Activated naive CD4-positive, alpha-beta T cell treated with anti-CD3 and anti-CD28 coated beads, Interleukin-2, amount 50 U/mL, for 72 hours (primary cell): ENCODE measurements around the gene C20orf202. TPM values are rescaled to one million over a fixed set of nuclear protein-coding genes. Genes with fewer than 3 reads are reported as not detected.
"Not testable (repeated sequence)": the region's sequence is repeated elsewhere in the genome, so short reads cannot be mapped to it uniquely, and the experiment has no call there.

ENCODE experiments used
- ATAC-seq, 2 donors: fragments of 150-1000 bp; cut with Tn5 transposase; 2 replicates each; pipeline ENCODE4 v1.10.0; 2021; ENCODE audit warnings: mild to moderate bottlenecking in 2 of 2, moderate library complexity in 2 of 2
- DNase-seq, 2 donors: peaks; one replicate each; pipeline ENCODE4 v3.0.0; 2021 to 2022; ENCODE audit warnings: low spot score in 2 of 2
- H3K27ac Mint-ChIP-seq, 2 donors: one replicate each; pipeline ENCODE4 v1.8.0; 2022; ENCODE audit warnings: mild to moderate bottlenecking in 2 of 2, mixed read lengths in 2 of 2
- H3K36me3 Mint-ChIP-seq, 2 donors: one replicate each; pipeline ENCODE4 v1.8.0; 2022; ENCODE audit warnings: mixed read lengths in 2 of 2
- H3K9me3 Mint-ChIP-seq, 2 donors: one replicate each; pipeline ENCODE4 v1.8.0; 2022; ENCODE audit warnings: mixed read lengths in 2 of 2
- total RNA-seq, 2 donors: library from RNA; stranded (reverse); gene quantifications; one replicate each; pipeline ENCODE4 v1.2.3, GENCODE V29; 2022

C20orf202 gene
- total RNA-seq, 2 donors from 2014 or later, result 0.19 to 0.55 TPM

DNA sequence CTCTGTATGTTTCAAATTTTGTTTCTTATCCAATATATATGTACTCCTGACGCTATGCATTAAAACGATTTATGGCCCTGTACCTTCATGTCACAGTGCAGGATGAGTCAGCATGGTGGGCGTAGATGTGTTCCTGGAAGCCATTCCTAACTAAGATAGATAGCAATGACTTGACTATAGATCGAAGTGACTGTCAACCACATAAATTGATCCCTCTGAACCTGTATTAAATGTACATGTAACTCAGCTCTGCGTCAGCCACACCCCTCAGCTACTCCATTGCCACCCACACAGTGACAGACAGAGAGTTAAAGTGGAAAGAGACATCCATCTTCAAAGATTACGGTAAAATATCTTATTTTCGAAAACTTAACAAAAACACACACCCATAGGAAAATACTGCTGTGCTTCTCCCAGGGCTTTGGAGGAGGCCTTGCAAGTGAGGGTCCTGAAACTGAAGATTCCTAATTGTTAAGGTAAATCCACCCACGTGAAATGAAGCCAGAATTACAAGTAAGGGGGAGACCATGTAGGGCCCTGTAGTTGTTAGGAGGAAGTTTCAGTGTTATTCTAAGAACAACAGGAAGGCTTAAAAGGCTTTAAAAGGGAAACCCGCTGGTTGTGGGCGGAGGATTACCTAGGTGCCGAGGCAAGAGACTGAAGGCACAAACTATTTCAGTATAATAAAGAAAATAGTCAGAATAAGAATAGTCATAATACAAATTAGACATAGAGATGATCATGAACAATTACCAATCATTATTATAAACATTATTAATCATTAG is 12.3 kb downstream of the C20orf202 start:
- Mint-ChIP-seq H3K9me3 (peaks cover 0 to 8% of the 10 kb centered on the region in 2 donors), H3K36me3 (peaks cover 0 to 13% of the 10 kb centered on the region in 2 donors), H3K27ac (peak overlapping the region; percentile 63 to 93)
- ATAC-seq, result peak; percentile 80 to 92
- peak in 1 of 2 donors; percentile 66 for DNase-seq

DNA sequence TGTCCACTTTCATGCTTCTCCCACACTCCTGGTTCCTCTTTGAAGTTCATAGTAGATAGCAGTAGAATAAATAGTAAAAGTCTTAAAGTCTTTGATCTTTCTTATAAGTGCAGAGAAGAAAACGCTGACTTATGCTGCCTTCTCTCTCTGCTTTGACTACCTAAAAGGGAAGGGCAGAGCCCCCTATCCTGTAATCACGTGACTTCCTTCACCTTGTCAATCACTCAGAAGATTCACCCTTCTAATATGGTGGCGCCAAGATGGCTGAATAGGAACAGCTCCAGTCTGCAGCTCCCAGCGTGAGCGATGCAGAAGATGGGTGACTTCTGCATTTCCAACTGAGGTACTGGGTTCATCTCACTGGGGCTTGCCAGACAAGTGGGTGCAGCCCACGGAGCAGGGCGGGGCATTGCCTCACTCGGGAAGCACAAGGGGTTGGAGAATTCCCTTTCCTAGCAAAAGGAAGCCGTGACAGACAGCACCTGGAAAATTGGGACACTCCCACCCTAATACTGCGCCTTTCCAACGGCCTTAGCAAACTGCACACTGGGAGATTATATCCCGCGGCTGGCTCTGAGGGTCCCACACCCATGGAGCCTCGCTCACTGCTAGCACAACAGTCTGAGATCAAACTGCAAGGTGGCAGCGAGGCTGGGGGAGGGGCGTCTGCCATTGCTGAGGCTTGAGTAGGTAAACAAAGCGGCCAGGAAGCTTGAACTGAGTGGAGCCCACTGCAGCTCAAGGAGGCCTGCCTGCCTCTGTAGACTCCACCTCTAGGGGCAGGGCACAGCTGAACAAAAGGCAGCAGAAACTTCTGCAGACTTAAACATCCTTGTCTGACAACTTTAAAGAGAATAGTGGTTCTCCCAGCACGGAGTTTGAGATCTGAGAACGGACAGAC is 13.5 kb downstream of the C20orf202 start:
- not testable (repeated sequence) for DNase-seq, ATAC-seq, H3K9me3 Mint-ChIP-seq
- peaks cover 0 to 13% of the 10 kb centered on the region in 2 donors for H3K36me3 Mint-ChIP-seq
- H3K27ac Mint-ChIP-seq, result peak overlapping the region in 1 of 2 donors; percentile 58

DNA sequence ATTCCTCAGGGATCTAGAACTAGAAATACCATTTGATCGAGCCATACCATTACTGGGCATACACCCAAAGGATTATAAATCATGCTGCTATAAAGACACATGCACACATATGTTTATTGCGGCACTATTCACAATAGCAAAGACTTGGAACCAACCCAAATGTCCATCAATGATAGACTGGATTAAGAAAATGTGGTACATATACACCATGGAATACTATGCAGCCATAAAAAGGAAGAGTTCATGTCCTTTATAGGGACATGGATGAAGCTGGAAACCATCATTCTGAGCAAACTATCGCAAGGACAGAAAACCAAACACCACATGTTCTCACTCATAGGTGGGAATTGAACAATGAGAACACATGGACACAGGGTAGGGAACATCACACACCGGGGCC is 19.5 kb downstream of the C20orf202 start:
- not testable (repeated sequence) for DNase-seq, H3K27ac Mint-ChIP-seq, H3K36me3 Mint-ChIP-seq, ATAC-seq
- peaks cover 0 to 14% of the 10 kb centered on the region in 2 donors for H3K9me3 Mint-ChIP-seq

DNA sequence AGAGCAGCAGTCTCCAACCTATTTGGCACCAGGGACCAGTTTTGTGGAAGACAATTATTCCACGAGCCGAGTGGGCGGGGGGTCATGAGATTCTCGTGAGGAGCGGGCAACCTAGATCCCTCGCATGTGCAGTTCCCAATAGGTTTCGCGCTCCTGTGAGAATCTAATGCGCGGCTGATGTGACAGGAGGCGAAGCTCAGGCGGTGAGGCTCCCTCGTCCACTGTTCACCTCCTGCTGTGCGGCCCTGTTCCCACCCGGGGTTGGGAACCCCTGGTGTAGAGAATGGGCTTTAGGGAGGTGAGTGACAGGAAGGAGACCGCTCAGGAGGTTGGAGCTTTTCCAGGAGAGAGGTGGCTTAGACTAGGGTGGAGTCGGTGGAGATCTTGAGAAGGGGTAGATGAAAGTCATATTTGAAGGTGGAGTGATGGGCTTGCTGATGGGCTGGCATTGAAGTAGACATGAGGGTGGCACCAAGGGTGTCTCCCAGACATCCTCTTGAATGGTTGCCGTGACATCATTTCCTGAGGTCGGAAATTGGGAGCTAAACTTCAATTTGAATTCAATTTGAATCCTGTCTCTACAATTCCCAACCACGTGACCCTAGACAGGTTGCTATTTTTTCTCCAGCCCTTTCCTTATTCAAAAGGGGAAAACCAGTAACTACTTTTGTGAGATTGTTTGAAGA is 21.1 kb downstream of the C20orf202 start:
- no peak for ATAC-seq
- Mint-ChIP-seq H3K9me3 (peaks cover 0 to 10% of the 10 kb centered on the region in 2 donors), H3K36me3 (no peaks in the 10 kb centered on the region), H3K27ac (no peak overlapping the region)
- no peak for DNase-seq

DNA sequence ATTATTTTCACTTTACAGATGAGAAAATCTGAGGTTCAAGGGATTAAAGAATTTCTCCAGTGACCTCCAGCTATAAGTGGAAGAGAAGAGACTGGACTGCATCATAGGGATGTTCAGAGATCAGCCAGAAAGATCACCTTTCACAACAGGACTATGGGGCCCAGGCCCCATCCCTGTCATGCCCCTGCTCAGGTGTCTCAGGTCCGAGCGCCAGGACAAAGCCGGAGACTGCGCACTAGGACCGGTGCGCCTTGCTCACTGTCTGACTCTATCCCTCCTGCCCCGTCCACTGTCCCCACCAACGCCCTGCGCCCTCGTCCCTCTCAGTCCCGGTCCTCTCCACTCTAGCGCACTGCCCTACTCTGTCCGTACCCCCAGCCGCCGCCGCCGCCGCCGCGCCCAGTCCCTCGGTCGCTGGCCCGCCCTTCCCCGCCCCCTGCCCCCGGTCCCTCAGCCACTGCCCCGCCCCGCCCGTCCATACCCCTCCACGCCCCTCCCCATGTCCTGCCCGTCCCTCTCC is 22.1 kb downstream of the C20orf202 start:
- ATAC-seq, result peak in 1 of 2 donors; percentile 68
- no peak for DNase-seq
- H3K9me3 Mint-ChIP-seq, result peaks cover 0 to 5% of the 10 kb centered on the region in 2 donors
- no peaks in the 10 kb centered on the region for H3K36me3 Mint-ChIP-seq
- H3K27ac Mint-ChIP-seq, result no peak overlapping the region

DNA sequence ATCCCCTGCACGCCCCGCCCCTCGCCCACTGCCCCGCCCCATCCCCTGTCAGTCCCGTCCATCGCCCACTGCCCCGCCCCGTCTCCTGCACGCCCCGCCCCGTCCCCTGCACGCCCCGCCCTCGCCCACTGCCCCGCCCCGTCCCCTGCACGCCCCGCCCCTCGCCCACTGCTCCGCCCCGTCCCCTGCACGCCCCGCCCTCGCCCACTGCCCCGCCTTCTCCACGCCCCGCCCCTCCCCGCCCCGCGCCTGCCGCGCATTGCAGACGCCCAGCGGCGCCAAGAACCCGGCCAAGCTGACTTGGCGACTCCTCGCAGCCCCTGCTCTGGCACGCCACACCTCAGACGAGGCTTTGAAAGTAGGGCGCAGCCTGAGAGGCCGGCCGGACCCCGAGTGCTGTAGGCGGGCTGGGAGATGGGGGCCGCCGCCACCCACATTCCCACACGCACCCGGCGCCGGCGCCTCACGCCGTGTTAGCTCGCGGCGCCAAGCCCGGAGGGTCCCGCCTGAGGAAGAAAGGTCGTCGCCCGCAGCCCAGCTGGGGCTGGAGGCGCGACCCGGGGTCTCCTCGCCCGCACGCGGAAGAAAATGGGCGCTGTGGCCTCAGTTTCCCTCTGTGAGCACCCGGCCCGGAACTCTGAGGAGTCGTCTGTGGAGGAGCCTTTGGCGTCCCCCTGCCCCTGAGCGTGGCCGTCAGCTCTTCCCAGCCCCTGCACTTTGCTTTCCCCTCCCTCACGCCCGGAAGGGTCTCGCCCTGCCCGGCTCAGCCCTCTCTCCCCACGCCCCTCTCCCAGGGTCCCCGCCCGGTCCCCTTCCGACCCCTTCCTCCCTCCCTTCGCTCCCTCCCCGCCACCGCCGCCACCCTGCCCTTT is 22.8 kb downstream of the C20orf202 start, which contains the start of gene RAD21L1:
Gene RAD21L1 (plus strand): TSS at position 262 of the 872 bp plus-strand sequence. CDS start 2,410 bp downstream, outside the sequence.
- no peaks in the 10 kb centered on the region for H3K36me3 Mint-ChIP-seq

DNA sequence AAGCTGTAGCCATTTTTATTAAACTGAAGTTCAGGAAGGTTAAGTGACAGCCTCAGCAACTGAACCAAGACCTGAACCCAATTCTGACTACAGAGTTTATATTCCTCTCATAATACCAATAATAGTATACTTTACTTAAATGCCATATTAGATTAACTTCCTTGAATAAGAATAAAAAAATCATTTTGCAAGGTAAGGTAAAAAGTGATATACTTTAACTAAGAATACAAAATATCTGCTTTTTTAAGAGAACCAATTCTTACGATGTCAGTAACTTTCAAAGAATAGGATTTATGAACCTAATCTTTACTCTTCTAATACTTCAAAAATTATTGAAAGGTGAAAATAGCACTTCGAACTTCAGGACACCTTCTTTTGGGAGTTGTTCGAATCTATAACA is 26.3 kb downstream of the C20orf202 start:
- H3K9me3 Mint-ChIP-seq, result peaks cover 0 to 1% of the 10 kb centered on the region in 2 donors
- no peak for DNase-seq
- no peak overlapping the region for H3K27ac Mint-ChIP-seq
- no peak for ATAC-seq
- no peaks in the 10 kb centered on the region for H3K36me3 Mint-ChIP-seq

More for the DNA sequence above, 22.8 kb downstream of the C20orf202 start, which contains the start of gene RAD21L1:
- DNase-seq (peak; percentile 69 to 73), ATAC-seq (peak; percentile 80 to 83)
- peaks cover 0 to 5% of the 10 kb centered on the region in 2 donors for H3K9me3 Mint-ChIP-seq
- H3K27ac Mint-ChIP-seq, result peak within 1 kb of the TSS; percentile 29 to 44

DNA sequence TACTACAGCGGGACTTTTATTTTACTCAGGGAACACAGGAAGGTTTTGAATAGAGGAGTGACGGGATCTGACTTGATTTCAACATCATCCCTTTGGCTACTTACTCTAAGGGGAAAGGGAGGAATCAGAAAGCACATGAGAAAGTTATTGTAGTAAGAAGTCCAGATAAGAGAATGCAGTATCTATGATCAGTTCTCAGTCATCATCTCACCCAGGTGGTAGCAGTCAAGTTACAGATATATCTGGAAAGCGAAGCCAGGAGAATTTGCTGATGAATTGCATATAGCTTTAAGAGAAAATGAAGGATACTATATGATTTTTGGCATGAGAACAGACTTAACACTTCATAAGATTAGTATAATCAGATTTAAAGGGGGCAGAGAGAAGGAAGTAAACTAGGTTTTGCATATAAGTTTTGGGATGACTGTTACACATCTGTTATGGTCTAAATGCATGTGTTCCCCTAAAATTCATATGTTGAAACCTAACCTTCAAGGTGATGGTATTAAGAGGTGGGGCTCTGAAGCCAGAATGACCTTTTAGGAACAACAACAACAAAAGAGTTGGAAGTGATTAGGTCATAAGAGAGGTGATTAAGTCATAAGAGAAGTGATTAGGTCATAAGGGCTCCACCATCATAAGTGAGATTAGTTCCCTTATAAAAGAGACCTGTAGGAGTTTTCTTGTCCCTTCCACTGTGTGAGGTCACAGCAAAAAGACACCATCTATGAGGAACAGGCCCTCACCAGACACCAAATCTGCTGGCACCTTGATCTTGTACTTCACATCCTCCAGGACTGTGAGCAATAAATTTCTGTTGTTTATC is 29.2 kb downstream of the C20orf202 start:
- Mint-ChIP-seq H3K9me3 (no peaks in the 10 kb centered on the region), H3K36me3 (no peaks in the 10 kb centered on the region), H3K27ac (no peak overlapping the region)
- DNase-seq, result no peak
- ATAC-seq, result peak in 1 of 2 donors; percentile 49

DNA sequence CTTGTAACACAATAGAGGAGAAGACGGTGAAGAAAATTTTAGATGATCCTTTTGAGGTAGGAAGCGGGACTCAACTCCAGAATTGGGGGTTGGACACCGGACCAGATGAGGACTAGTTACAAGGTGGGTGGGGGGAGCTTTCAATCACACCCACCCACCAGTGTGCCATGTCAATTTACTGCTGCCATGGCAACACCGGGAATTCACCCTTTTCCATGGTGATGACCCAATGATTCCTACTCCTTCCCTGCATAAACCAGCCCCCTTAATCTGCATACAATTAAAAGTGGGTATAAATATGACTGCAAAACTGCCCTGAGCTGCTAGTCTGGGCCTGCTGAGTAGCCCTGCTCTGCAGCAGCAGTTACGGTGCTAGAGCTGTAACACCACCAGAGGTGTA is 37.3 kb downstream of the C20orf202 start:
- Mint-ChIP-seq H3K9me3 (no peaks in the 10 kb centered on the region), H3K36me3 (no peaks in the 10 kb centered on the region), H3K27ac (no peak overlapping the region)
- no peak for DNase-seq
- ATAC-seq, result no peak

DNA sequence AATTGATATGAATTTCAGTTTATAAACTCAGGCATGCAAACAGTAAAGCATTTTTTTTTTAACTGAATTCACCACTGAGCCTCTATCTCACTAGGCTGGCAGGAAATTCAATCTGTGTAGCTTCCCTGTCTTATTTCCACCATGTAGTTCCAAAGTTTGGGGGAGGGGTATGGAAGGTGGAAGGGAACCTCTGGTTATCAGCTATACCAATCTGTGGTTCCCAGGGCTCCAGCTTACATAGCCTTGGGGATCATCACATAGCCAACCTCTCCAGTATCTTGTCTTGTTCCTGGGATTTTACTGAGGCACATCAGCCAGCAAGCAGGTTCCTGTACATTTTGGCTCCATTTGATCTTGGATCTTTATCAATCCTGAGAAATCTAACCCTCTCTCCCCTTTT is 38.2 kb downstream of the C20orf202 start:
- Mint-ChIP-seq H3K27ac (no peak overlapping the region), H3K9me3 (no peaks in the 10 kb centered on the region), H3K36me3 (no peaks in the 10 kb centered on the region)
- DNase-seq (no peak), ATAC-seq (no peak)

DNA sequence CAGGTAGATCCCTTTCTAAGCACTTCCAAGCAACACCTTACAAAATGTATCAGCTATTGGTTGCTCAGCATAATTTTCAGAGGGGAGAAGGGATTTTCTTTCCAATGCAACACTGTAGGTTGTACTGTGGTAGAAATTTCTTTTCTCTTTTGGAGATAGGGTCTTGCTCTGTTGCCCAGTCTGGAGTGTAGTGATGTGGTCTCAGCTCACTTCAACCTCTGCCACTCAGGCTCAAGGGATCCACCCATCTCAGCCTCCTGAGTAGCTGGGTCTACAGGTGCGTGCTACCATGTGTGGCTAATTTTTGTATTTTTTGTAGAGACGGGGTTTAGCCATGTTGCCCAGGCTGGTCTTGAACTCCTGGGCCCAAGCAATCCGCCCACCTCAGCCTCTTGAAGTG is 38.8 kb downstream of the C20orf202 start:
- ATAC-seq, result no peak
- no peak for DNase-seq
- no peaks in the 10 kb centered on the region for H3K36me3 Mint-ChIP-seq
- no peaks in the 10 kb centered on the region for H3K9me3 Mint-ChIP-seq
- no peak overlapping the region for H3K27ac Mint-ChIP-seq

DNA sequence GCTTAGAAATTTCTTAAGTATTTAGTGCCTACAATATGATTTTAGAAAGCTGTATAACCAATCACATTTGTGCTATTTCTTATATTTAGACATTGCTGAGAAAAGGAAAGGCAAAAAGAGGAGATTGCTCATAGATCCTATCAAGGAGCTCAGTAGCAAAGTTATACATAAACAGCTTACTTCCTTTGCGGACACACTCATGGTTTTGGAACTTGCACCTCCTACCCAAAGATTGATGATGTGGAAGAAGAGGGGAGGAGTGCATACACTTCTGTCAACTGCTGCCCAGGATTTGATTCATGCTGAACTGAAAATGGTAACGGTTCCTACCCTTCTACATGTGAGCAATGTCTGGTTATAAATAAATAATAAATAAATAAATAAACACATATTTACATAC is 39.3 kb downstream of the C20orf202 start:
- H3K9me3 Mint-ChIP-seq, result no peaks in the 10 kb centered on the region
- no peaks in the 10 kb centered on the region for H3K36me3 Mint-ChIP-seq
- DNase-seq, result no peak
- no peak overlapping the region for H3K27ac Mint-ChIP-seq
- peak in 1 of 2 donors; percentile 50 for ATAC-seq

DNA sequence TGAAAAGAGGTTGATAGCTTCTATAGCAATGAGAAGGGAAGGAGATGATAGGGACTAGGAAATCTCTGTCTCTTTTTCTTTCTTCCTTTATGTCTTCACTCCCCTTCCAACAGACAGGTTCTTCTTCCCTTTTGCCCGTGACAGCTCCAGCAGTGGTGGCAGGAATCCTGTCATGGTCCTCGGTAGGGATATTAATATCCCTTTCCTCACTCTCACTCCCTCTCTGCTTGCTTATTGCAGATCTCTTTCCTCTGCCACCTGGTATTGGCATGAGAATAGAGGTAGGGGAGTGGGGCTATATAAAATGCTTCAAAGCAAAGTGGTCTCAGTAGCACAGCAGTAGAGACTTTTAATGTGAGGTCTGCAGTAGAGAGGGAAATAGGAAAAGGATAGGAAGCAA is 42.3 kb downstream of the C20orf202 start:
- no peak overlapping the region for H3K27ac Mint-ChIP-seq
- no peaks in the 10 kb centered on the region for H3K9me3 Mint-ChIP-seq
- ATAC-seq (no peak), DNase-seq (no peak)
- peaks cover 0 to 4% of the 10 kb centered on the region in 2 donors for H3K36me3 Mint-ChIP-seq

DNA sequence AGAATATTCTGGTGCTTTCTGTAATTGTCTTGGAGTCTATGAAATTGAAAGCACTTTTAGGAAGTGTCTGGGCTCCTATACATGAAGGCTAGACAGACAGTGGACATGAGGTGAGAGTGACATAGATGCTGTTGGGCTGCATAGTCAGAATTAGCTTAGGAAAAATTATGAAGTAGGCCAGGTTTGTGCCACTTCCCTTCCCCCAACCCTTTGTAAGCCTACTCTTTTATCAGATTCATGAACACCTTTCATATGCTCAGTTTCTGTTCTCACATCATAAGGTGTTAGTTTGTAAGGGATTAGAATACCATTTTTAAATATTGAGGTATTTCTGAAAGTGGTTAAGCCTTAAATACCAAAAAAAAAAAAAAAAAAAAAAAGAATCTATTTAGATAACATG is 44.4 kb downstream of the C20orf202 start:
- ATAC-seq (peak in 1 of 2 donors; percentile 32), DNase-seq (no peak)
- Mint-ChIP-seq H3K9me3 (peaks cover 4% of the 10 kb centered on the region in 2 donors), H3K36me3 (peaks cover 0 to 11% of the 10 kb centered on the region in 2 donors), H3K27ac (no peak overlapping the region)

DNA sequence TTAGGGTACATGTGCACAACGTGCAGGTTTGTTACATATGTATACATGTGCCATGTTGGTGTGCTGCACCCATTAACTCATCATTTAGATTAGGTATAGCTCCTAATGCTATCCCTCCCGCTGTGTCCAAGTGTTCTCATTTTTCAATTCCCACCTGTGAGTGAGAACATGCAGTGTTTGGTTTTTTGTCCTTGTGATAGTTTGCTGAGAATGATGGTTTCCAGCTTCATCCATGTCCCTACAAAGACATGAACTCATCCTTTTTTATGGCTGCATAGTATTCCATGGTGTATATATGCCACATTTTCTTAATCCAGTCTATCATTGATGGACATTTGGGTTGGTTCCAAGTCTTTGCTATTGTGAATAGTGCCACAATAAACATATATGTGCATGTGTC is 47.0 kb downstream of the C20orf202 start:
- DNase-seq, H3K9me3 Mint-ChIP-seq, ATAC-seq, H3K27ac Mint-ChIP-seq: not testable (repeated sequence)
- H3K36me3 Mint-ChIP-seq, result peaks cover 0 to 11% of the 10 kb centered on the region in 2 donors
